K562 (cell line): Measurements from ENCODE around the gene ATRAID. TPM values are rescaled to one million over a fixed set of nuclear protein-coding genes. Genes with fewer than 3 reads are reported as not detected.

Experiments used
- ATAC-seq: fragments of 200-7000 bp; cut with Tn5 transposase; 3 replicates; pipeline ENCODE4 v1.9.1; 2020; ENCODE audit warnings: moderate library complexity
- BruUV-seq: library from RNA; stranded (reverse); fragments of 400-500 nt; replicated peaks from 2 replicates; lab custom pipeline; 2021; lab: Mats Ljungman, UMichigan
- CTCF ChIA-PET: fragments of 300-600 bp; formaldehyde crosslinking; extraction: SDS; loops from one replicate; lab custom pipeline; 2021; ENCODE audit warnings: low intra/inter-chr PET ratio; lab: Yijun Ruan, JAX
- POLR2A ChIA-PET: fragments of 300-600, 350-650 bp; sonication (Branson Sonifier 250); formaldehyde crosslinking; extraction: SDS; loops from one replicate; lab custom pipeline; 2021; ENCODE audit warnings: antibody characterized with exemption, inconsistent platforms; lab: Yijun Ruan, JAX
- DNase-seq, 4 experiments: peaks; one replicate each; pipeline versions ENCODE4 v3.0.0 to v3.0.0-alpha.2; 2011 to 2018; ENCODE audit warnings: low spot score in 3 of 4, mixed read lengths in 3 of 4; ENCODE audit errors: extremely low read depth in 1 of 4
- FAIRE-seq: peaks from 2 replicates; lab custom pipeline; 2011; peaks lifted over from hg19 to GRCh38; lab: Jason Lieb, UNC
- H2AFZ ChIP-seq: 2 replicates; pipeline ENCODE4 v1.6.0; 2011; ENCODE audit warnings: low read depth, low read length, control low read depth, inconsistent platforms
- H3K27ac ChIP-seq: fragments of 200-600 bp; 3 replicates; pipeline ENCODE4 v1.8.0; 2011; ENCODE audit warnings: low read depth, mild to moderate bottlenecking, control low read depth, inconsistent platforms, low read length, moderate library complexity, mixed read lengths; ENCODE audit errors: extremely low read depth
- H3K27me3 ChIP-seq, 2 experiments: fragments of 300-600 bp in 1 of 2; 2 replicates in 1 of 2; 3 replicates in 1 of 2; pipeline versions ENCODE4 v1.6.0 to v1.8.0; 2011; ENCODE audit warnings: inconsistent platforms in 2 of 2, low read length in 2 of 2, mild to moderate bottlenecking in 1 of 2, mixed read lengths in 1 of 2, moderate library complexity in 1 of 2; ENCODE audit not compliant: control insufficient read depth in 2 of 2, insufficient read depth in 2 of 2
- H3K36me3 ChIP-seq: fragments of 300-600 bp; 3 replicates; pipeline ENCODE4 v1.8.0; 2011; ENCODE audit warnings: mild to moderate bottlenecking, low read length, inconsistent platforms; ENCODE audit not compliant: control insufficient read depth, insufficient read depth
- H3K4me1 ChIP-seq, 2 experiments: fragments of 200-600 bp in 1 of 2; replicated peaks in 1 of 2; 2 replicates in 1 of 2; 3 replicates in 1 of 2; pipeline versions ENCODE4 v1.5.1 to v1.8.0; 2011; ENCODE audit warnings: inconsistent platforms in 2 of 2, low read length in 2 of 2, mild to moderate bottlenecking in 1 of 2, mixed read lengths in 1 of 2, moderate library complexity in 1 of 2; ENCODE audit not compliant: control insufficient read depth in 2 of 2, insufficient read depth in 2 of 2
- H3K4me2 ChIP-seq: 2 replicates; pipeline ENCODE4 v1.6.1; 2011; ENCODE audit warnings: low read length, control low read depth, inconsistent platforms, mixed read lengths; ENCODE audit not compliant: insufficient read depth
- H3K4me3 ChIP-seq: fragments of 200-600 bp; sonication (generic), shearing (Covaris generic); 2 replicates; pipeline ENCODE4 v1.5.1; 2016; ENCODE audit warnings: control low read depth, inconsistent platforms
- H3K79me2 ChIP-seq: fragments of 200-600 bp; 3 replicates; pipeline ENCODE4 v1.8.0; 2011; ENCODE audit warnings: low read length, inconsistent platforms; ENCODE audit not compliant: control insufficient read depth, insufficient read depth
- H3K9ac ChIP-seq, 2 experiments: 2 replicates each; pipeline versions ENCODE4 v1.6.0 to v1.6.1; 2011; ENCODE audit warnings: low read depth in 2 of 2, low read length in 2 of 2, control low read depth in 1 of 2, inconsistent platforms in 1 of 2, mild to moderate bottlenecking in 1 of 2, mixed read lengths in 1 of 2; ENCODE audit not compliant: insufficient read depth in 1 of 2
- H3K9me1 ChIP-seq: one replicate; pipeline ENCODE4 v1.6.0; 2011; ENCODE audit warnings: inconsistent platforms, mild to moderate bottlenecking, low read length, moderate library complexity; ENCODE audit not compliant: control insufficient read depth, insufficient read depth
- H3K9me3 ChIP-seq: replicated peaks from 2 replicates; pipeline ENCODE4 v1.5.1; 2011; ENCODE audit warnings: low read depth, low read length, inconsistent platforms; ENCODE audit not compliant: control insufficient read depth, insufficient read depth
- H4K20me1 ChIP-seq: replicated peaks from 2 replicates; pipeline ENCODE4 v1.6.1; 2011; ENCODE audit warnings: low read length, inconsistent platforms, mixed read lengths; ENCODE audit not compliant: control insufficient read depth, insufficient read depth
- BCLAF1 ChIP-seq, 2 experiments: fragments of 450-650 bp in 1 of 2; IDR thresholded peaks; 2 replicates each; pipeline ENCODE4 v1.6.1; 2011 to 2017; ENCODE audit warnings: low read depth in 2 of 2, antibody characterized with exemption in 1 of 2, borderline replicate concordance in 1 of 2, low read length in 1 of 2, mild to moderate bottlenecking in 1 of 2, mixed read lengths in 1 of 2; ENCODE audit not compliant: control insufficient read depth in 1 of 2
- E2F1 ChIP-seq: sonication (generic); formaldehyde crosslinking; IDR thresholded peaks from 2 replicates; pipeline ENCODE4 v1.8.1; 2023; ENCODE audit warnings: mild to moderate bottlenecking, missing genetic modification reagents, moderate library complexity
- EP300 ChIP-seq: IDR thresholded peaks from 2 replicates; pipeline ENCODE4 v1.6.1; 2012; ENCODE audit warnings: low read length, improper control_type of control experiment
- GTF2F1 ChIP-seq: IDR thresholded peaks from 2 replicates; pipeline ENCODE4 v1.6.1; 2011; ENCODE audit warnings: low read depth, low read length, improper control_type of control experiment
- NCOA1 ChIP-seq: fragments of 450-650 bp; IDR thresholded peaks from 2 replicates; pipeline ENCODE4 v1.6.1; 2016; ENCODE audit warnings: low read depth
- ZNF282 ChIP-seq: sonication (generic); formaldehyde crosslinking; IDR thresholded peaks from 2 replicates; pipeline ENCODE4 v1.8.1; 2023; ENCODE audit warnings: missing genetic modification reagents
- ZSCAN29 ChIP-seq: fragments of 450-650 bp; IDR thresholded peaks from 2 replicates; pipeline ENCODE4 v1.6.1; 2017
- WGBS: fragments of 100-300 bp; shearing (Covaris generic); methylation state at CpG from one replicate; pipeline ENCODE4 v1.1.6; 2016; ENCODE audit warnings: low coverage, mixed read lengths; ENCODE audit not compliant: insufficient coverage; ENCODE audit errors: missing lambda C conversion rate; 5-methylcytosine and 5-hydroxymethylcytosine counted together
- in situ Hi-C: fragments of 300-500 bp; cut with MboI; formaldehyde crosslinking; loops from 4 replicates; pipeline ENCODE4 v1.15.0; 2018; ENCODE audit warnings: inconsistent platforms, mixed read lengths
- intact Hi-C: fragments of 100-400 bp; cut with micrococcal nuclease; formaldehyde crosslinking; loops from 2 replicates; pipeline ENCODE4 v1.14.2; 2022
- polyA plus RNA-seq, 8 experiments: library from polyadenylated mRNA; depleted of rRNA in 4 of 8; stranded (reverse) in 5 of 8; unstranded in 3 of 8; fragments of >200 nt; fragmentation: Nextera tagmentation in 2 of 8; fragmentation: Illumina TruSeq in 1 of 8; extraction: Ambion mirVana in 2 of 8; extraction: Trizol in 1 of 8; gene quantifications; 2 replicates each; pipeline versions ENCODE4 v1.2.1 to v1.2.3, GENCODE V29; 2011 to 2014; ENCODE audit warnings: inconsistent platforms in 1 of 8, missing spikeins in 1 of 8
- total RNA-seq, 7 experiments: library from RNA; depleted of rRNA in 6 of 7; stranded (reverse); fragments of >200 nt in 6 of 7; fragmentation: Illumina TruSeq in 2 of 7; extraction: Trizol in 2 of 7; gene quantifications; 2 replicates each; pipeline versions ENCODE4 v1.2.1 to v1.2.3, GENCODE V29; 2011 to 2021; ENCODE audit warnings: low replicate concordance in 1 of 7
- TF ChIP-seq, protein P1 (sequence below): sonication (generic); formaldehyde crosslinking; IDR thresholded peaks from 2 replicates; pipeline ENCODE4 v1.8.0; 2023; ENCODE audit warnings: mild to moderate bottlenecking, missing genetic modification reagents
- TF ChIP-seq, protein P2 (sequence below): fragments of 250-450 bp; sonication (Bioruptor Pico); IDR thresholded peaks from 2 replicates; pipeline ENCODE4 v1.4.0; 2020; ENCODE audit warnings: mild to moderate bottlenecking, moderate library complexity

Gene ATRAID
- total and polyA plus RNA-seq, 9 of the 15 experiments (the other 6 are each of a cell fraction or from before 2014, with no cell fraction given) = 70.2 to 187 (median 108) TPM

DNA sequence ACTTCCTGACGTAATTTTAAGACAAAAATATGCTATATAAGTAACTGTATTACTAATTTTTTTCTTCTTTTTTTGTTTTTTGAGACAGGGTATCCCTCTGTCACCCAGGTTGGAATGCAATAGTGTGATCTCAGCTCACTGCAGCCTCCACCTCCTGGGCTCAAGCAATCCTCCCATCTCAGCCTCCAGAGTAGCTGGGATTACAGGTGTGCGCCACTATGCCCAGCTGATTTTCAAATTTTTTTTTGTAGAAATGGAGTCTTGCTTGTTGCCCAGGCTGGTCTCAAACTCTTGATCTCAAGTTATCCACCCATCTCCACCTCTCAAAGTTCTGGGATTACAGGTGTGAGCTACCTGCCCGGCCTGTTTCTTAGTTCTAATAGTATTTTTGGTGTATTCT lies 33.4 kb upstream of the ATRAID start:
- ChIA-PET CTCF (no interaction called here), POLR2A (interaction anchor here (0.7 to 1.5 kb wide), 2 partner anchors 9 to 92 kb away, joined by 3 to 5 read pairs; no protein-coding TSS in a partner anchor)
- Histone ChIP-seq H3K9ac (no peak overlapping the region), H3K9me3 (no peaks in the 10 kb centered on the region), H4K20me1 (no peaks in the 10 kb centered on the region), H3K9me1 (no peaks in the 10 kb centered on the region), H3K4me3 (no peak overlapping the region), H3K4me2 (no peak overlapping the region), H3K79me2 (no peaks in the 10 kb centered on the region), H3K27me3 (peaks cover 12 to 30% of the 10 kb centered on the region in 2 experiments; a peak in 4 of 5 replicates), H3K4me1 (no peaks in the 10 kb centered on the region), H3K27ac (no peak overlapping the region), H2AFZ (no peak overlapping the region), H3K36me3 (no peaks in the 10 kb centered on the region)
- intact Hi-C loops = no loop called here
- FAIRE-seq (no peak), ATAC-seq (no peak), DNase-seq (no peak)
- in situ Hi-C loops = no loop called here
- 8% methylated on average over 3 of the region's 3 CpGs for WGBS
- no TSS peak for BruUV-seq
- TF ChIP-seq NCOA1 (no peak), EP300 (no peak), ZSCAN29 (no peak), E2F1 (CRISPR knock-in tag) (no peak), BCLAF1 (IDR thresholded peaks at IDR 0.05; ENCODE audit: borderline replicate concordance in 1 of 2, control insufficient read depth in 1 of 2, low read depth in 2 of 2, low read length in 1 of 2) (no peak), ZNF282 (no peak), GTF2F1 (no peak)
- TF ChIP-seq, protein P1, sequence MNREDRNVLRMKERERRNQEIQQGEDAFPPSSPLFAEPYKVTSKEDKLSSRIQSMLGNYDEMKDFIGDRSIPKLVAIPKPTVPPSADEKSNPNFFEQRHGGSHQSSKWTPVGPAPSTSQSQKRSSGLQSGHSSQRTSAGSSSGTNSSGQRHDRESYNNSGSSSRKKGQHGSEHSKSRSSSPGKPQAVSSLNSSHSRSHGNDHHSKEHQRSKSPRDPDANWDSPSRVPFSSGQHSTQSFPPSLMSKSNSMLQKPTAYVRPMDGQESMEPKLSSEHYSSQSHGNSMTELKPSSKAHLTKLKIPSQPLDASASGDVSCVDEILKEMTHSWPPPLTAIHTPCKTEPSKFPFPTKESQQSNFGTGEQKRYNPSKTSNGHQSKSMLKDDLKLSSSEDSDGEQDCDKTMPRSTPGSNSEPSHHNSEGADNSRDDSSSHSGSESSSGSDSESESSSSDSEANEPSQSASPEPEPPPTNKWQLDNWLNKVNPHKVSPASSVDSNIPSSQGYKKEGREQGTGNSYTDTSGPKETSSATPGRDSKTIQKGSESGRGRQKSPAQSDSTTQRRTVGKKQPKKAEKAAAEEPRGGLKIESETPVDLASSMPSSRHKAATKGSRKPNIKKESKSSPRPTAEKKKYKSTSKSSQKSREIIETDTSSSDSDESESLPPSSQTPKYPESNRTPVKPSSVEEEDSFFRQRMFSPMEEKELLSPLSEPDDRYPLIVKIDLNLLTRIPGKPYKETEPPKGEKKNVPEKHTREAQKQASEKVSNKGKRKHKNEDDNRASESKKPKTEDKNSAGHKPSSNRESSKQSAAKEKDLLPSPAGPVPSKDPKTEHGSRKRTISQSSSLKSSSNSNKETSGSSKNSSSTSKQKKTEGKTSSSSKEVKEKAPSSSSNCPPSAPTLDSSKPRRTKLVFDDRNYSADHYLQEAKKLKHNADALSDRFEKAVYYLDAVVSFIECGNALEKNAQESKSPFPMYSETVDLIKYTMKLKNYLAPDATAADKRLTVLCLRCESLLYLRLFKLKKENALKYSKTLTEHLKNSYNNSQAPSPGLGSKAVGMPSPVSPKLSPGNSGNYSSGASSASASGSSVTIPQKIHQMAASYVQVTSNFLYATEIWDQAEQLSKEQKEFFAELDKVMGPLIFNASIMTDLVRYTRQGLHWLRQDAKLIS (CRISPR knock-in tag) = no peak
- TF ChIP-seq, protein P2, sequence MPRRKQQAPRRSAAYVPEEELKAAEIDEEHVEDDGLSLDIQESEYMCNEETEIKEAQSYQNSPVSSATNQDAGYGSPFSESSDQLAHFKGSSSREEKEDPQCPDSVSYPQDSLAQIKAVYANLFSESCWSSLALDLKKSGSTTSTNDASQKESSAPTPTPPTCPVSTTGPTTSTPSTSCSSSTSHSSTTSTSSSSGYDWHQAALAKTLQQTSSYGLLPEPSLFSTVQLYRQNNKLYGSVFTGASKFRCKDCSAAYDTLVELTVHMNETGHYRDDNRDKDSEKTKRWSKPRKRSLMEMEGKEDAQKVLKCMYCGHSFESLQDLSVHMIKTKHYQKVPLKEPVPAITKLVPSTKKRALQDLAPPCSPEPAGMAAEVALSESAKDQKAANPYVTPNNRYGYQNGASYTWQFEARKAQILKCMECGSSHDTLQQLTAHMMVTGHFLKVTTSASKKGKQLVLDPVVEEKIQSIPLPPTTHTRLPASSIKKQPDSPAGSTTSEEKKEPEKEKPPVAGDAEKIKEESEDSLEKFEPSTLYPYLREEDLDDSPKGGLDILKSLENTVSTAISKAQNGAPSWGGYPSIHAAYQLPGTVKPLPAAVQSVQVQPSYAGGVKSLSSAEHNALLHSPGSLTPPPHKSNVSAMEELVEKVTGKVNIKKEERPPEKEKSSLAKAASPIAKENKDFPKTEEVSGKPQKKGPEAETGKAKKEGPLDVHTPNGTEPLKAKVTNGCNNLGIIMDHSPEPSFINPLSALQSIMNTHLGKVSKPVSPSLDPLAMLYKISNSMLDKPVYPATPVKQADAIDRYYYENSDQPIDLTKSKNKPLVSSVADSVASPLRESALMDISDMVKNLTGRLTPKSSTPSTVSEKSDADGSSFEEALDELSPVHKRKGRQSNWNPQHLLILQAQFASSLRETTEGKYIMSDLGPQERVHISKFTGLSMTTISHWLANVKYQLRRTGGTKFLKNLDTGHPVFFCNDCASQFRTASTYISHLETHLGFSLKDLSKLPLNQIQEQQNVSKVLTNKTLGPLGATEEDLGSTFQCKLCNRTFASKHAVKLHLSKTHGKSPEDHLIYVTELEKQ = no peak
